Endodermal cell (in vitro differentiated cells): ENCODE results near the gene WFS1. TPM values are rescaled to one million over a fixed set of nuclear protein-coding genes. Genes with fewer than 3 reads are reported as not detected.

Experiments
- DNase-seq: peaks from one replicate; pipeline ENCODE4 v3.0.0-alpha.2; 2017
- H3K27ac ChIP-seq: 2 replicates; pipeline ENCODE4 v1.5.1; 2013; ENCODE audit warnings: mild to moderate bottlenecking, low read depth, low read length, moderate library complexity
- H3K27me3 ChIP-seq: 2 replicates; pipeline ENCODE4 v1.6.1; 2013; ENCODE audit warnings: mild to moderate bottlenecking, low read length, moderate library complexity; ENCODE audit not compliant: insufficient read depth, control insufficient read depth, poor library complexity, severe bottlenecking
- H3K36me3 ChIP-seq: 2 replicates; pipeline ENCODE4 v1.7.0; 2013; ENCODE audit warnings: mild to moderate bottlenecking, low read length, moderate library complexity; ENCODE audit not compliant: control insufficient read depth, insufficient read depth
- H3K4me1 ChIP-seq: one replicate; pipeline ENCODE4 v1.7.0; 2013; ENCODE audit warnings: low read length; ENCODE audit not compliant: control insufficient read depth, insufficient read depth
- H3K4me3 ChIP-seq: 2 replicates; pipeline ENCODE4 v1.5.1; 2013; ENCODE audit warnings: mild to moderate bottlenecking, low read length, moderate library complexity
- H3K9ac ChIP-seq: 2 replicates; pipeline ENCODE4 v1.6.1; 2013; ENCODE audit warnings: mild to moderate bottlenecking, low read length, moderate library complexity; ENCODE audit not compliant: poor library complexity, severe bottlenecking; ENCODE audit errors: extremely low read depth
- H3K9me3 ChIP-seq: 2 replicates; pipeline ENCODE4 v1.6.1; 2013; ENCODE audit warnings: mild to moderate bottlenecking, low read length, moderate library complexity; ENCODE audit not compliant: control insufficient read depth
- H3K27ac Mint-ChIP-seq: 2 replicates; pipeline ENCODE4 v1.8.0; 2020; ENCODE audit warnings: mixed read lengths
- H3K27me3 Mint-ChIP-seq: 2 replicates; pipeline ENCODE4 v1.8.0; 2021; ENCODE audit warnings: mild to moderate bottlenecking, mixed read lengths; ENCODE audit not compliant: insufficient read depth
- H3K36me3 Mint-ChIP-seq: 2 replicates; pipeline ENCODE4 v1.8.0; 2020; ENCODE audit warnings: low read depth, mixed read lengths
- H3K4me1 Mint-ChIP-seq: 2 replicates; pipeline ENCODE4 v1.8.0; 2020; ENCODE audit warnings: mixed read lengths
- H3K4me3 Mint-ChIP-seq: 2 replicates; pipeline ENCODE4 v1.8.0; 2020; ENCODE audit warnings: mild to moderate bottlenecking, moderate library complexity, mixed read lengths
- H3K9me3 Mint-ChIP-seq: 2 replicates; pipeline ENCODE4 v1.8.0; 2020; ENCODE audit warnings: mild to moderate bottlenecking, mixed read lengths
- WGBS, 2 experiments: methylation state at CpG; one replicate each; pipeline versions ENCODE4 v1.1.5 to v1.1.7; 2013; ENCODE audit warnings: missing lambda C conversion rate in 2 of 2, mixed read lengths in 1 of 2; ENCODE audit not compliant: insufficient coverage in 1 of 2, insufficient read length in 1 of 2; 5-methylcytosine and 5-hydroxymethylcytosine counted together
- total RNA-seq, 2 donors: library from RNA; stranded (reverse); fragmentation: NEBNext Ultra II Directional in 1 of 2; extraction: Animal tissue kit (Norgen Biotek cat#: 25700) in 1 of 2; gene quantifications; 2 replicates in 1 of 2; 3 replicates in 1 of 2; pipeline ENCODE4 v1.2.1, GENCODE V29; 2021
- TF ChIP-seq, protein P1 (sequence below): fragments of 200-600 bp; sonication (generic); conservative IDR thresholded peaks from 2 replicates; pipeline ENCODE4 v1.5.0; 2021; ENCODE audit warnings: antibody characterized with exemption, mild to moderate bottlenecking

WFS1 gene
- total RNA-seq, 2 donors from 2014 or later: 25.3 to 26.1 TPM

DNA sequence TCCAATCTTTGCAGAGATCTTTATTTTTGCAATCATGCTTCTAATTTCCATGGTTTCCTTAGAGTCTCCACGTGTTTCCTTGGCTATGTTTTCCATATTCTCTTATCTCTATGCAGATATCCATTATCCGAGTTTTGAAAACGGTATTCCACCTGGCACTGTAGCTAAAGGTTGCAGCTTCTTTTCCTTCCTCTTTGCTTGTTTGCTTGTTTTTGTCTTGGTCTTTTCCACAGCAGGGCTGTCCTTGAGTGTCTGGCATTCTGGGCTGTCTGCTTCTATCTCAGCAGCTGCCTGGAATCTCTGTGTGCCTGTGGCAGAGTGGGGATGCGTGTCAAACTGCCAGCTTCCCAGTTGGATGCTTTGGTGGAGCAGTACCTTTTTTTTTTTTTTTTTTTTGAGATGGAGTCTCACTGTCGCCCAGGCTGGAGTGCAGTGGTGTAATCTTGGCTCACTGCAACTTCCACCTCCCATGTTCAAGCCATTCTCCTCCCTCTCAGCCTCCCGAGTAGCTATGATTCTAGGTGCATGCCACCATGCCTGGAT, 46.9 kb downstream of the WFS1 start:
- Mint-ChIP-seq H3K27ac (no peak overlapping the region), H3K27me3 (peaks cover 2% of the 10 kb centered on the region), H3K9me3 (peaks cover 7% of the 10 kb centered on the region), H3K36me3 (peaks cover 12% of the 10 kb centered on the region), H3K4me3 (no peak overlapping the region), H3K4me1 (peaks cover 6% of the 10 kb centered on the region)
- no peak overlapping the region for H3K4me3 ChIP-seq
- DNase-seq: no peak
- no peaks in the 10 kb centered on the region for H3K27me3 ChIP-seq
- TF ChIP-seq, protein P1, sequence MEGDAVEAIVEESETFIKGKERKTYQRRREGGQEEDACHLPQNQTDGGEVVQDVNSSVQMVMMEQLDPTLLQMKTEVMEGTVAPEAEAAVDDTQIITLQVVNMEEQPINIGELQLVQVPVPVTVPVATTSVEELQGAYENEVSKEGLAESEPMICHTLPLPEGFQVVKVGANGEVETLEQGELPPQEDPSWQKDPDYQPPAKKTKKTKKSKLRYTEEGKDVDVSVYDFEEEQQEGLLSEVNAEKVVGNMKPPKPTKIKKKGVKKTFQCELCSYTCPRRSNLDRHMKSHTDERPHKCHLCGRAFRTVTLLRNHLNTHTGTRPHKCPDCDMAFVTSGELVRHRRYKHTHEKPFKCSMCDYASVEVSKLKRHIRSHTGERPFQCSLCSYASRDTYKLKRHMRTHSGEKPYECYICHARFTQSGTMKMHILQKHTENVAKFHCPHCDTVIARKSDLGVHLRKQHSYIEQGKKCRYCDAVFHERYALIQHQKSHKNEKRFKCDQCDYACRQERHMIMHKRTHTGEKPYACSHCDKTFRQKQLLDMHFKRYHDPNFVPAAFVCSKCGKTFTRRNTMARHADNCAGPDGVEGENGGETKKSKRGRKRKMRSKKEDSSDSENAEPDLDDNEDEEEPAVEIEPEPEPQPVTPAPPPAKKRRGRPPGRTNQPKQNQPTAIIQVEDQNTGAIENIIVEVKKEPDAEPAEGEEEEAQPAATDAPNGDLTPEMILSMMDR: no peak
- H3K36me3 ChIP-seq: no peaks in the 10 kb centered on the region
- H3K9ac ChIP-seq: no peak overlapping the region
- WGBS, 2 experiments: 88 to 93% methylated on average over 5 to 6 of the region's 6 CpGs
- no peaks in the 10 kb centered on the region for H3K9me3 ChIP-seq
- no peak overlapping the region for H3K27ac ChIP-seq
- H3K4me1 ChIP-seq: no peaks in the 10 kb centered on the region

DNA sequence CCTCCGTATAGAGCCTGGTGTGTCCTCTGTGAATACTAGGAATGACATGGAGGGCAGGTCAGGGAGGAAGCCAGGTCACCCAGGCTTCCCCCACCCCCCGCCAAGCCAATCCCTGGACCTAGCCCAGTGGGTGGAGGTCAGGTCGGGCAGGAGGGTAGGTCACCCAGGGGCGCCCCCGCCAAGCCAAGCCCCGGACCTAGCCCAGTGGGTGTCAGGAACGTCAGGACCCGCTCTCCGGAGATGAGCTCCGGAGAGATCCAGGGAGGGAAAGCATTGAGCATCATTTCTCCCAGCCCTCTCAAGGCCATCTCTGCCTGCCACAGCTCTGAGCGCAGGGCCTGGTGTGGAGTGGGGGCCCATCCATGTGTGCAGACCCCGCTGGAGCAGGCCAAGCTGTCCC, 48.6 kb downstream of the WFS1 start:
- H3K27ac Mint-ChIP-seq: no peak overlapping the region
- Histone ChIP-seq H3K9me3 (no peaks in the 10 kb centered on the region), H3K4me3 (no peak overlapping the region), H3K27me3 (no peaks in the 10 kb centered on the region), H3K27ac (no peak overlapping the region), H3K36me3 (no peaks in the 10 kb centered on the region), H3K9ac (no peak overlapping the region), H3K4me1 (no peaks in the 10 kb centered on the region)
- H3K4me1 Mint-ChIP-seq: peaks cover 6% of the 10 kb centered on the region
- peaks cover 7% of the 10 kb centered on the region for H3K9me3 Mint-ChIP-seq
- whole genome bisulfite sequencing, 2 experiments: 90 to 93% methylated on average over 7 to 12 of the region's 12 CpGs
- H3K4me3 Mint-ChIP-seq: no peak overlapping the region
- peaks cover 18% of the 10 kb centered on the region for H3K36me3 Mint-ChIP-seq
- TF ChIP-seq, protein P1: no peak
- DNase-seq: no peak
- peaks cover 2% of the 10 kb centered on the region for H3K27me3 Mint-ChIP-seq

DNA sequence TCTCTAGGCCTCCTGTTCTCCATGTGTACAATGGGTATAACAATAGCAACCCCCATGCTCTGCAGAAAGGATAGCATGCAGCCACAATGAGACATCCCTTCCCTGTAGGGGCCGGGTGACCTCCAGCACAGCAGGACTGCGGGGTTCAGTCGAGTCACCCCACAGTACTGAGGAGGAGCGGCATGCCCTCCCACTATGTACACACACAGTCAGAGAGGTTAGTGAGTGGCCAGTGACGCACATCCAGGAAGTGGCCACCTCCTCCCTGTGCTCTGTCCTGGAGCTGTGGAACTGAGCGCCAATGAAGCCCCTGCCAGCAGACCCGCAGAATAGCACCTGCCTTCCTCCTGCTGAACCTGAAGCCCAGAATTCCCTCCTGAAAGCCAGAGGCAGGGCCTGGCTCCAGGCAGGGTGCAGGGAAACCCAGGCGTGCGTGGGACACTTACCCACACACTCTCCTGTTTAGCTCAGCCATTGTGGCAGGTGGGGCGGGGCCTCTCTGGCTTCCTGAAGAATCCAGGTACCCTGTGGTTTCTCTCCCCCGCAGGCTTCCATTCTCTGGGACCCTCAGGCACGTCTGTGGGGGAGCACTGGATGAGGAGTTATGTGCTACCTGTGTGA, 50.0 kb downstream of the WFS1 start:
- Mint-ChIP-seq H3K9me3 (peaks cover 7% of the 10 kb centered on the region), H3K27ac (no peak overlapping the region), H3K27me3 (no peaks in the 10 kb centered on the region), H3K4me3 (no peak overlapping the region), H3K4me1 (peaks cover 2% of the 10 kb centered on the region), H3K36me3 (peaks cover 18% of the 10 kb centered on the region)
- no peak for DNase-seq
- TF ChIP-seq, protein P1: no peak
- Histone ChIP-seq H3K4me3 (no peak overlapping the region), H3K27ac (no peak overlapping the region), H3K9me3 (no peaks in the 10 kb centered on the region), H3K9ac (no peak overlapping the region), H3K36me3 (no peaks in the 10 kb centered on the region), H3K4me1 (no peaks in the 10 kb centered on the region), H3K27me3 (no peaks in the 10 kb centered on the region)
- WGBS, 2 experiments: 87 to 92% methylated on average over 10 to 12 of the region's 12 CpGs
